ENCODE data around the gene ECM2. TPM values are rescaled to one million over a fixed set of nuclear protein-coding genes. Genes with fewer than 3 reads are reported as not detected.

Gene ECM2
- total RNA-seq, 3 donors from 2014 or later: 13.8 to 92.2 (median 25.5) TPM

GRCh38 chr9:92455217-92455616 is 80.6 kb downstream of the ECM2 start:
- intact Hi-C loops (cut with DNase I; ENCODE audit: low total_unique reads): no loop called here
- Histone ChIP-seq H3K36me3 (no peaks in the 10 kb centered on the region), H3K27me3 (no peaks in the 10 kb centered on the region), H3K27ac (no peak overlapping the region), H3K4me3 (no peak overlapping the region), H3K4me1 (no peaks in the 10 kb centered on the region), H3K9me3 (no peaks in the 10 kb centered on the region)
- no peak for DNase-seq (ENCODE audit: low spot score in 2 of 2)
- TF ChIP-seq POLR2AphosphoS5 (IDR thresholded peaks at IDR 0.05): no peak
- no peak for TF ChIP-seq CTCF (IDR thresholded peaks at IDR 0.05)
- TF ChIP-seq POLR2A (IDR thresholded peaks at IDR 0.05): no peak

- no peak for DNase-seq (ENCODE audit: low spot score in 2 of 2)
- no peaks in the 10 kb centered on the region for H3K9me3 ChIP-seq
- H3K4me3 ChIP-seq: no peak overlapping the region
- no peak overlapping the region for H3K27ac ChIP-seq
- H3K27me3 ChIP-seq: no peaks in the 10 kb centered on the region
- TF ChIP-seq CTCF (IDR thresholded peaks at IDR 0.05): no peak
- TF ChIP-seq POLR2AphosphoS5 (IDR thresholded peaks at IDR 0.05): no peak
- no peaks in the 10 kb centered on the region for H3K36me3 ChIP-seq
- intact Hi-C loops (cut with DNase I; ENCODE audit: low total_unique reads): loop anchor here (10.0 kb wide), 1 partner anchor 508 kb away; no protein-coding TSS in a partner anchor
- no peaks in the 10 kb centered on the region for H3K4me1 ChIP-seq
Observed at GRCh38 chr9:92446536-92446935, 89.3 kb downstream of the ECM2 start.

Other genes with a start within 250 kb of the ECM2 start
- 100 to 1,000 TPM in 2 of 3 donors, 10 to 100 TPM in 1; 56.5 to 111 (median 111) TPM for gene IARS1, start 242.3 kb downstream of the ECM2 start, total RNA-seq
- gene NOL8, start 210.6 kb downstream of the ECM2 start, total RNA-seq: 10 to 100 TPM; 31.2 to 66.6 (median 49.8) TPM
- gene CENPP, start 210.0 kb downstream of the ECM2 start, total RNA-seq: 1 to 10 TPM; 3.9 to 6.1 (median 4.5) TPM
- 10 to 100 TPM; 14.1 to 92.5 (median 17.7) TPM for gene OGN, start 131.4 kb downstream of the ECM2 start, total RNA-seq
- 10 to 100 TPM; 12.8 to 39.2 (median 30.0) TPM for gene OMD, start 111.5 kb downstream of the ECM2 start, total RNA-seq
- gene ASPN, start 53.5 kb downstream of the ECM2 start, total RNA-seq: 1 to 10 TPM; 3.9 to 6.3 (median 6.2) TPM
- 10 to 100 TPM in 2 of 3 donors, 1 to 10 TPM in 1; 5.8 to 22.8 (median 12.1) TPM for gene IPPK, start 134.1 kb upstream of the ECM2 start, total RNA-seq
- 10 to 100 TPM; 22.8 to 56.0 (median 26.5) TPM for gene BICD2, start 228.8 kb upstream of the ECM2 start, total RNA-seq